GM12801 (cell line): ENCODE results near the gene B9D1.

ENCODE experiments used
- TF ChIP-seq, protein P1 (sequence below): IDR thresholded peaks from one replicate; pipeline ENCODE4 v1.5.1; 2011; ENCODE audit warnings: control low read depth; ENCODE audit not compliant: insufficient read length; ENCODE audit errors: extremely low read depth

Gene B9D1

DNA sequence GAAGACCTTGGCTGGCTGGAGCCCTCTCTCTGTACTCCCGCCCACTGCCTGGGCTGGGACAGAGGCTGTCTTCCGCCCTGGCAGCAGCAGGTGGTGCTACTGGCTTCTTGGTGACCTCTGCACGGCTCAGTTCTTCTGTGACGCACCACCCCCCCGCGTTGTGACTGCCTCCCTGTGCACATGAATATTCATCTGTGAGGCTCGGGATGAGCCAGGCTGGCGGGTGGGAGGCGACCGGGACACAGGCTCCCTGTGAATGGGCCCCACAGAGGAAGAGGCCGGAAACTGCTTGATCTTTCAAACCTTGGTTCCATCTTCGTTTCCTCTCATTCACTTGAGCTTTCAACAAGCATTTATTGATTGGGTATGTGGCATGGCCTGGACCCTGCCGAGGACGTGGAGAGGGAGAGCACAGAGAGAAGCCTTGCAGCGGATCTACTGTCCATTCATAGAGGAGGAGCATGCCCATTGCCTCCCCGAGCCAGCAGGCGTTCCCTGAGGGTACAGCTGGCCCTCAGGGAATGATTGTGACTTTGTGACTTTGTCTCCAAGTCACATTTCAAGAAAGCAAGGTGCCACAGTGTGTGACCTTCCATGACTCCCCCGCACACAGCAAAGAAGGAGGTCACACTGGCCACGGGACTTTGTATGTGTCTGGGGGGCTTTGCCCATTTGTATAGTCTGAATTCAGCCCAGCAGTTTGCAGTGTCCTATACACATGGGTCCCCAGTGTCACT lies 45.0 kb downstream of the B9D1 start:
- TF ChIP-seq, protein P1, sequence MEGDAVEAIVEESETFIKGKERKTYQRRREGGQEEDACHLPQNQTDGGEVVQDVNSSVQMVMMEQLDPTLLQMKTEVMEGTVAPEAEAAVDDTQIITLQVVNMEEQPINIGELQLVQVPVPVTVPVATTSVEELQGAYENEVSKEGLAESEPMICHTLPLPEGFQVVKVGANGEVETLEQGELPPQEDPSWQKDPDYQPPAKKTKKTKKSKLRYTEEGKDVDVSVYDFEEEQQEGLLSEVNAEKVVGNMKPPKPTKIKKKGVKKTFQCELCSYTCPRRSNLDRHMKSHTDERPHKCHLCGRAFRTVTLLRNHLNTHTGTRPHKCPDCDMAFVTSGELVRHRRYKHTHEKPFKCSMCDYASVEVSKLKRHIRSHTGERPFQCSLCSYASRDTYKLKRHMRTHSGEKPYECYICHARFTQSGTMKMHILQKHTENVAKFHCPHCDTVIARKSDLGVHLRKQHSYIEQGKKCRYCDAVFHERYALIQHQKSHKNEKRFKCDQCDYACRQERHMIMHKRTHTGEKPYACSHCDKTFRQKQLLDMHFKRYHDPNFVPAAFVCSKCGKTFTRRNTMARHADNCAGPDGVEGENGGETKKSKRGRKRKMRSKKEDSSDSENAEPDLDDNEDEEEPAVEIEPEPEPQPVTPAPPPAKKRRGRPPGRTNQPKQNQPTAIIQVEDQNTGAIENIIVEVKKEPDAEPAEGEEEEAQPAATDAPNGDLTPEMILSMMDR, result no peak

DNA sequence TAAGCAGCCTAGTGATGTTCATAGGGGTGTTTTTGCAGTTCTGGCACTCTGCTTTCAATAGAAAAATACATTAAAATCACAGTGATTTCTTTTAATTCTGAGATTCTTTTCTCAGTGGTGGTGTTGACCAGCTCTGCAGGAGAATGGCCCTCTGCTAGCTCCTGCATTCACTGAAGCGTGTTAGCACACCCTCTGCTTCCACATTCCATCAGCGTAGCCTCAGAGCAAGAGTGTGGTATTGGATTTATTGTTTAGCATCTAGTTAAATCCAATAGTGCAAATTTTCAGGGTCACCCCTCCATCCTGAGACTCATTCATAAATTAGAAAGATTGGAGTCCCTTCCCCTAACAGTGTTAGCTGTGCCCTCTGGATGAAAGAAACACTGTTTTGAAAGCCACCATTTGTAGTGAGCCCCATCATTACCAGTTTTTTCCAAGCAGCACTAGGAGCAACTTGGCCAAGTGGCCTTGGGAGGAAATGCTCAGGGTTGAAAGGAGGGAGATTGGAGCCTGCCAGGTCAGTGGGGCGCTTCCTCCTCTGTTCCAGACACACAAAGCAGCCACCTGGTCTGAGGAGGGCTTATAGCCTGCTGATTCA lies 45.7 kb downstream of the B9D1 start:
- TF ChIP-seq, protein P1, result no peak

DNA sequence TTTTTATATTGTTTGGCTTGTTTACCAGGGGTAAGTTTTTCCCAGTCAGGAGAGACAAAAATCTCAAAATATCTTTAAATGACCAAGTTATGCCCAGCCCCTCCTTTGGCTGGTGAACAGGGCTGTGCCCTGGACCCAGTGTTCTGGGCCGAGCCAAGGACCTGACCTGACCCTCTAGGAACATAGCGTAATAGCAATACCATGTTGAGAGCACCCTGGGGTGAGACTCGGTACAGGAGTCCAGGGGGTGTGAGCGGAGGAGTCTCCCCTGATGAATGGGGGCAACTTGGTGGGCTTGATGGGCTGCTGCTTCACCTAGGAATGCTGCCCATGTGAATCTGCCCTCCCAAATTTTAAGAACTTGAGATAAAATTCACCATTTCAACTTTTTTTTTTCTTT lies 47.4 kb downstream of the B9D1 start:
- TF ChIP-seq, protein P1, result no peak

DNA sequence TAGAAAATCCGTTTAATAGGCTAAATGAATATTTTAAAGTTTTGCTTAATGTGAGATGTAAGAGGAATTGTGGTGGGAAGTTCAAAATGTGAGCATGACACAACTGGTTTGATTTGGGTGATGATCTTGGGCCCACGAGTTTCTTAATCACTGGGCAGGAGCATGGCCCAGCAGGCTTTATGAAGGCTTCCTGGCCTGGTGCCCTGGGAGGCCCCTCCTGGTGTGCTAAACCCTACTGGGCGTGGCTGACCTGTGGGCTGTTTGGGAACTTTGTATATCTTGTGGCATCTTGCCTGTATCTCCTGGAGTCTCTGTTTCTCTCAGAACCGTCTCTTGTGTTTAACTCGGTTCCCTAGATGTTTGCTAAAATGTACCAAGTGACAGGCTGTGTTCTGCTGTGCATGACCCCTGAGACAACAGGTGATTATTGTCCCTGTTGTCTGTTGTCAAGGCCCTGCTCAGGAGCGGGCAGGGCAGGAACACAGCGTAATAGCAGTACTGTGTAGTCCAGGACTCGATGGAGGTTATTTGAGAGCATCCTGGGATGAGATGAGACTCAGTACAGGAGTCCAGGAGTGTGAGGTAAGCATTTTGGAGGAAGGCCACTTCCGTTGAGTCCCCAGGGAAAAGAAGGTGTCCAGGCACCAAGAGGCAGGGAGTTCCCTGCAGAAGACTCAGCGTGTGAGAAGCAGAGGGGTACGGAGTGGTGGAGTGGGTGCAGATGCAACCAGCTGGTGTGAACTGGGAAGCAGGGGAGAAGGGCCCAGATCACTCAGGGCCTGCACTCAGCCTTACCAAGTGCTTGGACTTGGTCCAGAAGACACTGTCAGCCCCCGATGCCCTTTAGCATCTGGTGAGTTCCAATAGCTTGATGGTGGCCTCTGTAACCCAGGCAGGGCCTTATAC lies 48.5 kb downstream of the B9D1 start:
- TF ChIP-seq, protein P1, result no peak

DNA sequence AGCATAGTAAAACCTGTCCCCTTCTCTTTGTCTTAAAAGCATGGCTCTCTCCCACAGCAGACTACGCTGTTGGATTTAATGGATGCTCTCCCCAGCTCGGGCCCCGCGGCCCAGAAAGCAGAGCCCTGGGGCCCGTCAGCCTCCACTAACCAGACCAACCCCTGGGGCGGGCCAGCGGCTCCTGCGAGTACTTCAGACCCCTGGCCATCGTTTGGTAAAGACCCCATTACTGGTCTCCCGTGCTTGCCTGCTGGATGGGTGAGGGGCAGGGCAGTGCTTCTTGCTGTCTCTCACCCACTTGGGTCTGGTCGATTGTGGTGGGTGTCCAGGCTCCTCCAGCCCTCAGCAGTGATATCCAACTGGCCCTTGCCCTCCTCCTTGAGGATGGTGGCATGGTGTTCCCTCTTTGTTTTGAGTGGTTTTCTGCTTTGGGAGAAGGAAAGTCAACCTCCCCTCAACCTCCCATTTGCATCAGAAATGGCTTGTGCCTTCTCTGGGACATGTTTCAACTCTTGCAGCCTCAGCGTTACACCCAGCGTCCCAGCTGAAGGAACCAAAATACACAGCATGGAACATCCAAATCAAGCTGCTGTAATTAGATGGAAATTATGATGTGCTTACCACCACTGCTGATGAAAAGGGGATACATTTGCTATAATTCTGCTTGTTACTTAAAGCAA lies 49.3 kb downstream of the B9D1 start:
- TF ChIP-seq, protein P1, result no peak

DNA sequence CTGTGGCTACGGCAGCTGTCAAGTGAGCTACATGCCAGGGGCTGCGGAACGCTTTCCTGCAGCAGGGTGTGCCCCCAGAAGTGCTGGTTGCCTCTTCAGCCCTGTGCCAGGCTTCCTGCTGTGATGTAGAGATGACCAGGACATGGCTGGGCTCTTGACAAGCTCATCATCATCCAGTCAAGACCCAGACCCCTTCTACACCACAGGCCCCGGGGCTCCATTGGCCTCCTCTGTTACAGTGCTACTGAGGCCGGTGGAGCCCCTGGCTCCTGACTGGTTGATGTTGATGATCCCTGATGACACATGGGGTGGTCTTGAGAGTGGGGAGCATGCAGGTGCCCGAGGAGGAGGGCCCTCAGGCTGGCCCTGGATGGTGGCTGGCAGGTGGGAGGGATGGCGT lies 50.1 kb downstream of the B9D1 start:
- TF ChIP-seq, protein P1, result no peak
